ENCODE data around the gene PTK6.

Gene PTK6

DNA sequence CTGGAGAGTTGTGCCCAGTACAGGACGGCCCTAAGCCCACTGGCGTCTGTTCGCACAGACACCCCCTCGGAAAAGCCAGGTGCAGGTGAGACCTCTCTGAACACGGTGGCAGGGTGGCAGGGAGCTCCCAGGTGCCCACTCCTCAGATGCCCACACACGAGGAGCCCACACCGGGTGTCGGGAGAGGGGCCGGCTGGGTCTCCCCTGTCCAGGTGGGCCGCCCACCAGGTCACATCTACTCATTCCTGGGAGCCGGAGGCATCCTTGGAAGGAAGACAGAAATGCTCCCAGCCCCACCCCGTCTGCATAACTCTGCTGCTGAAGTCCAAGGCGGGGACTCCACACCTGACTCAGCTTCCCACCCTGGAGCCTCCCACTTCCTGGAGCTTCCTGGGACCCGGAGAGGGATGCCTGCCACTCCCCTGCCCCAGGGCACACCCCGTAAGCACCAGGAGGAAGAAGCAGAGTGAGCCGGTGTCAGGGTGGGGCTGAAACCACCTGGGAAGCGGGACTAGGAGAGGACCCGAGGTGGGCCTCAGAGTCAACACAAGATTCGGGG, 7.9 kb upstream of the PTK6 start:
- Mint-ChIP-seq H3K9me3 (no peaks in the 10 kb centered on the region), H3K36me3 (ENCODE audit: low read depth) (no peaks in the 10 kb centered on the region), H3K4me1 (ENCODE audit: low read depth) (no peaks in the 10 kb centered on the region), H3K4me3 (no peak overlapping the region), H3K27ac (no peak overlapping the region), H3K27me3 (ENCODE audit: low read depth) (peaks cover 15% of the 10 kb centered on the region)

DNA sequence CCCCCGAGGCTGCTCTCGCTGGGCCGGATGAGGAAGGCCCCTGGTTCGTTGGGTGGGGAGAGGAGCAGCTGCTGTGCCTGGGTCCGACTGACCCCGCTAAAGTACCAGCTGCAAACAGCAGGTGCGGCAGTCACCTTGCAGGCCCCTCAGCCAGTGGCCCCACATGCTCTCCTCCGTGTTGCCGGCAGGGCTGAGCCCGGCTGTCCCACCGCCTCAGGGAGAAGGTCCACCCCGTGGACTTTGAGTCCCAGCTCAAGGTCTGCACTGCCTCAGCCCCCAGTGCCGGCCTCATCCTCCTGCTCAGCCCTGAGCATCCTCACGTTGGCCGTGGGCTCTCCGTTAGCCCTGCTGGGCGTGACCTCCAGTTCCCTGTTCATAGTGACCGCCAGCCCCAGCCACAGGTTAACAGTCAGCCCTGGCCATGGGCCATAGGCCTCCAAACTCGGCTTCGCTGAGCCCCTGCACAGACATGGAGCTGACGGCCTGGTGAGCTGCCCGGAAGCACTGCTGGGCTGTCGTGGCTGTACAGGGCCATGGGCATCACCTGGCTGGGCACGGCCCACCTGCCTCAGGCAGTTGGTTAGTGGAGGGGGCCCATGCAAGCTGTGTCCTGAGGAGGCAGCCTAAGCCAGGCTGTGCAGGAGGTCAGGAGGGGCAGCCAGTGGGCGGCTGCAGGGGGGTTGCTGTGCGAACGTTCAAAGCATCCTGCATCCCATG, 7.2 kb upstream of the PTK6 start:
- no peaks in the 10 kb centered on the region for H3K4me1 Mint-ChIP-seq (ENCODE audit: low read depth)
- H3K27ac Mint-ChIP-seq = no peak overlapping the region
- no peaks in the 10 kb centered on the region for H3K9me3 Mint-ChIP-seq
- no peak overlapping the region for H3K4me3 Mint-ChIP-seq
- H3K27me3 Mint-ChIP-seq (ENCODE audit: low read depth) = peaks cover 10% of the 10 kb centered on the region
- no peaks in the 10 kb centered on the region for H3K36me3 Mint-ChIP-seq (ENCODE audit: low read depth)

DNA sequence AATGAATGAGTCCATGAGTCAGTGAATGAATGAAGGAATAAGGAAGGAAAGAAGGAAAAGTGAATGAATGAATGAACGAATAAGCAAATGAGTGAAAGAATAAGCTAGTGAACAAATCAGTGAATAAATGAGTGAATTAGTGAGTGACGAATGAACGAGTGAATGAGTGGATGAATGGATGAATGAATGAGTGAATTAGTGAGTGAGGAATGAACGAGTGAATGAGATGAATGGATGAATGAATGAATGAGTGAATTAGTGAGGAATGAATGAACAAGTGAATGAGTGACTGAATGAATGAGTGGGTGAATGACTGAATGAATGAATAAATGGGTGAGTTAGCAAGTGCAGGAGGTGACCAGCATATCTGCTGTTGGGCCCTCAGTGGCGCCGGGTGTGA, 6.6 kb upstream of the PTK6 start:
- H3K27ac Mint-ChIP-seq = peak overlapping the region; percentile 27
- H3K4me3 Mint-ChIP-seq = no peak overlapping the region
- H3K9me3 Mint-ChIP-seq = no peaks in the 10 kb centered on the region
- H3K27me3 Mint-ChIP-seq (ENCODE audit: low read depth) = peaks cover 6% of the 10 kb centered on the region
- H3K36me3 Mint-ChIP-seq (ENCODE audit: low read depth) = no peaks in the 10 kb centered on the region
- H3K4me1 Mint-ChIP-seq (ENCODE audit: low read depth) = no peaks in the 10 kb centered on the region

DNA sequence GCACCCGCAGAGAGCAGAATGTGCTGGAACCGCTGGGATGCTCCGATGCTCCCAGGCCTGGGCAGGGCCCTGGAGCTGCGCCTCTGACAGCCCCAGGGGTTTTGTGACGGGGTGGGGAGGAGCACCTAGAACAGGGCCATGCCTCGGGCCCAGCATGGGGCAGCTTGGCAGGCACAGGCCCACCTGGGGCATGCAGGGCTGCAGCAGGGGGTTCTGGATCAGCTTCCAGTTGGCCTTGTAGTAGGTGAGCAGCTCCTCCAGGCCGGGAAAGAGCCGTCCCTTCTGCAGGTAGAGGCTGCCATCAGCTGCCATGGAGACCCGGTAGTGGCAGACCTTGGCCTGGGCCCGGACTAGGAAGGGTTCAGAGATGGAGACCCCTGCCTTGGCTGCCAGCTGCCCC, 6.0 kb upstream of the PTK6 start:
- no peaks in the 10 kb centered on the region for H3K9me3 Mint-ChIP-seq
- no peaks in the 10 kb centered on the region for H3K4me1 Mint-ChIP-seq (ENCODE audit: low read depth)
- peaks cover 3% of the 10 kb centered on the region for H3K27me3 Mint-ChIP-seq (ENCODE audit: low read depth)
- no peak overlapping the region for H3K27ac Mint-ChIP-seq
- H3K36me3 Mint-ChIP-seq (ENCODE audit: low read depth) = no peaks in the 10 kb centered on the region
- H3K4me3 Mint-ChIP-seq = no peak overlapping the region

DNA sequence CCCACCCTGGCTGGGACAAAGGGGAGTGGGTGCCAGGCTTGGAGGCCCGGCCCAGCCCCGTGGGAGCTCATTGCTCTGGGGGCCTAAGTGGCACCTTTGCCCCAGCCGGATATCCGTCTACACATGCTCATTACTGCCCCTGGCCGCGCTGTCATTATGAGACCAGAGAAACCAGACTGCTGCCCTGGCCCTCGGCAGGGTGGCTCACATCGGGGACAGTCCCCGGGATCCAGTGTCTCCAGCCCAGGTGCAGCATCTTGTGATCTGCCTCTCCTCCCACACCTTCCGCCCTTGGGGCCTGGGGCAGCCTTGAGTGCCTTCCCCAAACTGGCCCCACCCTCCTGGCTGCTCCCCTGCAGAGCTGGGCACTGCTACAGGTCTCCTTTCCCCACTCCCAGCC, 5.5 kb upstream of the PTK6 start:
- H3K4me1 Mint-ChIP-seq (ENCODE audit: low read depth) = peaks cover under 1% of the 10 kb centered on the region
- H3K4me3 Mint-ChIP-seq = no peak overlapping the region
- no peaks in the 10 kb centered on the region for H3K36me3 Mint-ChIP-seq (ENCODE audit: low read depth)
- H3K27ac Mint-ChIP-seq = no peak overlapping the region
- no peaks in the 10 kb centered on the region for H3K9me3 Mint-ChIP-seq
- H3K27me3 Mint-ChIP-seq (ENCODE audit: low read depth) = peaks cover 3% of the 10 kb centered on the region

DNA sequence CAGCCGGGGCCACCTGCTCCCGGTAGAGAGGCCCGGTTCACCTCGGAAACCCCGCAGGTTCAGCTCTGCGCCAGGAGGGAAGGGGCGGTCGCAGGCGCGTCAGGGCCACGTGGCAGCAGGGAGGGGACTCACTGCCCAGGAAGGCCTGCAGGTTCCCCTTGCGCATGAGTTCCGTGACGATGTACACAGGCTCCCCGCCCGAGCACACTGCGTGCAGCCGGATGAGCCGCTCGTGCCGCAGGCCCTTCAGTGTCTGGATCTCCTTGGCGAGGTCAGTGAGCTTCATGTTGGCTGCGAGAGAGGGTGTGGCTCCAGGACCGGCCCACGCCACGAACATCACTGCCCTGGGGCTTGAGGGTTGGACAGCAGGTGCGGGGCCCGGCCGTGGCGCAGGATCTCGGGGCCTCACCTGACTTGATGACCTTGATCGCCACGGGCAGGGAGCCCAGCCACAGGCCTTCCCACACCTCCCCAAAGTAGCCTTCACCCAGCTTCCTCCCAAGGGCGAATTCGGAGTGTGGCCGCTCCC, 4.9 kb upstream of the PTK6 start:
- no peaks in the 10 kb centered on the region for H3K9me3 Mint-ChIP-seq
- no peaks in the 10 kb centered on the region for H3K36me3 Mint-ChIP-seq (ENCODE audit: low read depth)
- H3K27me3 Mint-ChIP-seq (ENCODE audit: low read depth) = peaks cover 3% of the 10 kb centered on the region
- peaks cover 2% of the 10 kb centered on the region for H3K4me1 Mint-ChIP-seq (ENCODE audit: low read depth)
- H3K4me3 Mint-ChIP-seq = no peak overlapping the region
- no peak overlapping the region for H3K27ac Mint-ChIP-seq

DNA sequence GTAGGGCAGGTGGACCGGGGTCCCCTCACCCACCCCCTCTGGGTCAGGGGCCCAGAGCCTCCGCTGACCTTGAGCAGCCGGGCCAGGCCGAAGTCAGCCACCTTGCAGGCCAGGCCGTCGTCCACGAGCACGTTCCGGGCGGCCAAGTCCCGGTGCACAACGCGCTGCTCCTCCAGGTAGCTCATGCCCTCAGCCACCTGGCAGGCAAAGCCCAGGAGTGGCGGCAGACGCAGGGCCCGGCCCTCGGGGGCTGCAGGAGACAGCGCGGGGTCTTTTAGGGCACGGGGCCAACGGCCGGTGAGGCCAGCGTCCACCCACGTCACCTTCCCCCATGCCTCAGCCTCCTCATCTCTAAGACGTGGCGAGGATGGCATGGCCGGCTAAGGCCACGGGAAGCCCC, 4.2 kb upstream of the PTK6 start:
- Mint-ChIP-seq H3K9me3 (no peaks in the 10 kb centered on the region), H3K27ac (no peak overlapping the region), H3K36me3 (ENCODE audit: low read depth) (no peaks in the 10 kb centered on the region)

DNA sequence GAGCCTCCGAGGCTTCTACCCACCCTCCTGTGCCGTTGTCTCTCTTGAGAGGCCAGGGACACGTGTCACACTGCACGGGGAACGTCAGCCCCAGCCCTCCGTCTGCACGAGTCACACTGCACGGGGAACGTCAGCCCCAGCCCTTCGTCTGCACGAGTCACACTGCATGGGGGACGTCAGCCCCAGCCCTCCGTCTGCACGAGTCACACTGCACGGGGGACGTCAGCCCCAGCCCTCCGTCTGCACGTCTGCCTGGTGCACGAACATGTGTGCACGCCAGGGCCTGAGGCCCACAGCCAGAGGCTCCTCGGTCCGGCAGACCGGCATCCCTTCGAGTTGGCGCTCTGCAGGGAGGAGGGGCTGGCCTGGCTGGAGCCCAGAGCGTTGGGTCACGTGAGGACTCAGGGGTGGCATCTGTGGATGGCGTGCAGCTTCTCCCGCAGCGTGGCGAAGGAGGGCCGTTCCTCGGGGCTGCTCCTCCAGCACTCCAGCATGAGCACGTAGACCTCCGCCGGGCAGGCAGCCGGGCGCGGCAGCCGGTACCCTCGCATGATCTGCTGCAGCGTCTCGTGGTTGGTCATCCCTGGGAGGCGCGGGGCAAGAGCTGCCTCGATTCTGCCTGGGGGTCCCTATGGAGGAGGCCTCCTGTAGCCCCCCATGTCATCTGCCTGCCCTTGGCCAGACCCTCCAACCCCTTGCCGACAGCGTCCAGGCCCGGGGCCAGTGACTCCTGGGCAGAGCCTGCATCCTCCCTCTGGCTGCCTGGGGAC, 3.4 kb upstream of the PTK6 start:
- Mint-ChIP-seq H3K27ac (no peak overlapping the region), H3K4me1 (ENCODE audit: low read depth) (peaks cover 4% of the 10 kb centered on the region), H3K4me3 (no peak overlapping the region), H3K27me3 (ENCODE audit: low read depth) (peaks cover 3% of the 10 kb centered on the region), H3K36me3 (ENCODE audit: low read depth) (no peaks in the 10 kb centered on the region), H3K9me3 (no peaks in the 10 kb centered on the region)

More for the DNA sequence above, 4.2 kb upstream of the PTK6 start:
- Mint-ChIP-seq H3K4me3 (no peak overlapping the region), H3K27me3 (ENCODE audit: low read depth) (peaks cover 3% of the 10 kb centered on the region), H3K4me1 (ENCODE audit: low read depth) (peaks cover 4% of the 10 kb centered on the region)

DNA sequence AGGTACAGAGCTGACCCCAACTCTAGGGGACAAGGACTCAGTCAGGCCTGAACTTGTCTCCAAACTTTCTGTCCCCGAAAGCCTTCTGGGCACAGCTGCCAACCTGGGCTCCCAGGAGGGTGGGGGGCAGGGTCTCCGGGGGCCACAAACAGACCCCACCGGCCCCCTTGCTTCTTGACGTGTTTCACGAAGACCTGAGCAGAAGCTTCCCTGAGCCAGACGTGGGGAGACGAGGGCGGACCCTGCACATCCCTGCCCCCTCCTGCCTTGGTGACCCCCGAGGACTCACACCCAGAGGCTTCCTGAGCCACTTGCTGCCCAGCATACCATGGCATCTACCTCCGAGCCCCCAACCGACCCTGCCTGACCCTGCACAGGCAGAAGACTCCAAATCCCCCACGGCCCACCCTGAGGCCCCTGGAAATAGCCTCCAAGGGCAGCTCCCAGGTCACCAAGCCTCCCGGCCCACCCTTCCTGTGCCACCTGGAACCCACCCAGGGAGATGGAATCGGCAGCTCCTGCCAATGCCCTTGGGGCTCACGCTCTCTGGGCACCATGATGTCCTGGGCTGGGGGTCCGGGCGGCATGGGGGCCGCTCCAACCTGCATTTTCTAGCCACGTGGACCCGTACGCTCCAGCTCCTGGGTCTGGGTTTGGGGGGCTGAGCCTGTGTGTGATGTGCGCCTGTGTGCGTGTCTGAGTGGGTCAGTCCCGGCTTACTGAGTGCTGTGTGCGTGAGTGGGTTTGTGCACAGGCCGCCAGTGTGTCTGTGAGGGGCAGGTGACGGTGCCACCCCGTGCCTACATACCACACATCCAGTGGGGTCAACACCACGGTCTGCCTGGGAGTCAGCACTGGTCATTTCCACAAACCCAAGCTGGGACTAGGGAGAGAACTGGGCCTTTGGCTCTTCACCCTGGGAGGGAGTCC, 2.5 kb upstream of the PTK6 start:
- Mint-ChIP-seq H3K4me3 (peak overlapping the region; percentile 28), H3K27me3 (ENCODE audit: low read depth) (no peaks in the 10 kb centered on the region), H3K9me3 (no peaks in the 10 kb centered on the region), H3K36me3 (ENCODE audit: low read depth) (no peaks in the 10 kb centered on the region), H3K27ac (no peak overlapping the region), H3K4me1 (ENCODE audit: low read depth) (peaks cover 4% of the 10 kb centered on the region)

DNA sequence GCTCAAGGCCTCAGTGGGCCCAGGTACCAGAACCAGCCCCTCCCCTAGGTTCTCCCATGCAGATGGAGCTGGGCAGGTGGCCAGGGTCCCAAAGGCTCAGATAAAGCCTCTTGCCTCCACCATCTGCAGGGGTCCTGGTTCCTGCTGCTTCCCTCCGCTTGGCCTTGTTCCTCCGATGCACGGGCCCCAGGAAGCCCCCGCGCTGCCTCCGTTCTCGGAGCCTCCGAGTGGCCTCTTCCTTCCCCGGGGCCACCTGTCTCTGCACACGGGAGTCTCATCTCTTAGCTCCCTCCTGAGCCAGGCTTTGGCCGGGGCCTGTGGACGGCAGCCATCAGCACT, 1.9 kb upstream of the PTK6 start:
- H3K27ac Mint-ChIP-seq = no peak overlapping the region
- H3K36me3 Mint-ChIP-seq (ENCODE audit: low read depth) = no peaks in the 10 kb centered on the region
- peaks cover 4% of the 10 kb centered on the region for H3K4me1 Mint-ChIP-seq (ENCODE audit: low read depth)
- no peaks in the 10 kb centered on the region for H3K27me3 Mint-ChIP-seq (ENCODE audit: low read depth)
- no peaks in the 10 kb centered on the region for H3K9me3 Mint-ChIP-seq
- no peak overlapping the region for H3K4me3 Mint-ChIP-seq

DNA sequence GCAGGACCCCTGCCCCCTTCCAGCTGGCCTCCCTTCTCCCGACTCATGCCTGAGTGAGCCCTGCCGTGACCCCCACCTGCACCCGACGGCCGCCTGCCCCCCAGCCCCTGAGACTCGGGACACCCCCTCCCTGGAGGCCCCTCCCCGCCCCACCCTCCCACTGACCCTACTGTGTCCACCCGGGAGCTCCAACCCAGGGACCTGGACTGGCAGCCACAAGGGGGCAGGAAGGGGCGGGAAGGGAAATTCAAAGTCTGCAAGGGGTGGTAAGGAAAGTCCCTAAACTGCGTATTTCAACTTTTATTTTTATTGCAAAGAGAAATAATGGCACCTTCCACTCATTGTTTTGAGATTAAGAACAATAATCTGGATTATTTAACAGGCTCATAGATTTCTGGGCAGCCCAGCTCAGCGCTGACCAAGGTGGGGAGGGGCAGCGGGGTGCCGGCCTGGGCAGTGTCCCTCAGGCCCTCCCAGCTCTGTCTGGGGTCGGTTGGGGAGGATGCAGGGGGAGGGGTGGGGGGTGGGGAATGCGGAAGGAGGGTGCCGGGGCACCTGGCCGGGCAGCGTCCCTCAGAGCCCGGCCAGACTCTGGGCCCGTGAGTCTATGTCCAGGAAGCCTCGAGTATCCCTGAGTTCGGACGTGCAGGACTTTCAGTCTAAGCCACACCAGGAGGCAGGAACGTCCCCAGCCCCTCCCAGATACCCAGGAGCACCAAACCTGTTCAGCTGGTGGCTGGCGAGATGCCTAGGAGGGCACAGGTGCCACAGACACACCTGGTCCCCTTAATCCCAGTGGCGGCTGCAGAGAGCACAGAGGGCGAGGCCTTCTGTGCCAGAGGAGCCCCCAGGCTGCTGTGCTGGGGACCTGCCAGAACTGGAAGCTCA, 1.3 kb upstream of the PTK6 start:
- H3K27me3 Mint-ChIP-seq (ENCODE audit: low read depth) = no peaks in the 10 kb centered on the region
- peak overlapping the region; percentile 76 for H3K4me3 Mint-ChIP-seq
- H3K27ac Mint-ChIP-seq = peak overlapping the region; percentile 92
- peaks cover 4% of the 10 kb centered on the region for H3K4me1 Mint-ChIP-seq (ENCODE audit: low read depth)
- no peaks in the 10 kb centered on the region for H3K36me3 Mint-ChIP-seq (ENCODE audit: low read depth)
- no peaks in the 10 kb centered on the region for H3K9me3 Mint-ChIP-seq

DNA sequence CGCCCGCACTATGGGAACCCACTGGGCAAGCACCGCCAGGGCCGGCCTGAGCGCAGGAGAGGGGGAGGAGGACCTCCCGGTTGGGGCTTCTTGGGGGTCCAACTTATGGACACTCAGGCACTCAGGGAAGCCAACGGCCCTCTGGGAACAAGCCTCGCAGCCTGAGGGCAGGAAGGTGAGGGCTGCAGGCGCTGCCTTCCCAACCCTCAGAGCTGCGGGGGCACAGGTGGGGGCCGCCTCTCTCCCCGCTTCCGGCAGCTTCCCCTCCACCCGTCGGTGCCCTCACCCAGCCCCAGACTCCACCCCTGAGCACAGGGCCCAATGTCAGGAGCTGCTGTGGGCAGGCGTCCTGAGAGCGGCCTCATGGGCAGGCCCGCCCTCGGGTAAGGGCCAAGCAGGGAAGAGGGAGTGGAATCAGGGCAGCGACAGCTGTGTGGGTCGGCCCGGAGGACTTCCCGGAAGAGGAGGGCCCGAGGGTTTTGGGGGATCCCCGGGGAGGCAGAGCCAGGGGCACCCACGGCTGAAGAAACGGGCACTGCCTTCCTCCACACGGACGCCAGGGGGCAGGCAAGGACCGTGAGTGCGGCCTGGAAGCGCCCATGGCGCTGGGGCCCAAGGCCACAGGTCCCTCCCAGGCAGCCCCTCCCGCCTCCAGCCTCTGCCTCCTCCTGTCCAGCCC, 488 bp upstream of the PTK6 start:
- Mint-ChIP-seq H3K27ac (peak overlapping the region; percentile 92), H3K4me1 (ENCODE audit: low read depth) (peaks cover 4% of the 10 kb centered on the region), H3K36me3 (ENCODE audit: low read depth) (no peaks in the 10 kb centered on the region), H3K27me3 (ENCODE audit: low read depth) (no peaks in the 10 kb centered on the region), H3K9me3 (no peaks in the 10 kb centered on the region), H3K4me3 (peak overlapping the region; percentile 76)

Data from T-helper 1 cell treated with Interleukin-12 subunit alpha and Interleukin-12 subunit beta and Interleukin-4 antibody, amounts not matched to agents 30 μg/mL and 1 μg/mL, for 36 hours (primary cell).